IMR-90 (cell line): ENCODE measurements around the gene MGAT4A. TPM values are rescaled to one million over a fixed set of nuclear protein-coding genes. Genes with fewer than 3 reads are reported as not detected.

Source experiments
- ATAC-seq: fragments of 200-7000 bp; cut with Tn5 transposase; 2 replicates; pipeline ENCODE4 v1.9.1; 2020; ENCODE audit warnings: low read depth, mild to moderate bottlenecking, moderate library complexity
- BruUV-seq: library from RNA; stranded (reverse); fragments of 400-500 nt; replicated peaks from 2 replicates; lab custom pipeline; 2021; lab: Mats Ljungman, UMichigan
- CTCF ChIA-PET: fragments of 300-600 bp; formaldehyde crosslinking; extraction: SDS; loops from one replicate; lab custom pipeline; 2021; ENCODE audit warnings: antibody characterized with exemption; lab: Yijun Ruan, JAX
- POLR2A ChIA-PET: fragments of 300-600 bp; sonication (Branson Sonifier 250); formaldehyde crosslinking; loops from one replicate; lab custom pipeline; 2022; ENCODE audit warnings: antibody characterized with exemption; ENCODE audit not compliant: unreplicated experiment; lab: Charles Lee
- DNase-seq: peaks from one replicate; pipeline ENCODE4 v3.0.0; 2013
- H2AFZ ChIP-seq: replicated peaks from 2 replicates; pipeline ENCODE3; 2013; ENCODE audit warnings: low read length, mild to moderate bottlenecking; ENCODE audit not compliant: poor library complexity
- H2AK5ac ChIP-seq: 2 replicates; pipeline ENCODE4 v1.6.1; 2013; ENCODE audit warnings: low read depth, low read length, inconsistent platforms
- H2AK9ac ChIP-seq: replicated peaks from 2 replicates; pipeline ENCODE3; 2013; ENCODE audit warnings: mild to moderate bottlenecking, low read depth, low read length, moderate library complexity; ENCODE audit not compliant: poor library complexity
- H2BK120ac ChIP-seq: 2 replicates; pipeline ENCODE4 v1.6.1; 2013; ENCODE audit warnings: low read depth, low read length, inconsistent platforms
- H2BK15ac ChIP-seq: 3 replicates; pipeline ENCODE4 v1.6.1; 2013; ENCODE audit warnings: low read depth, low read length, inconsistent platforms
- H2BK20ac ChIP-seq: 2 replicates; pipeline ENCODE4 v1.6.1; 2013; ENCODE audit warnings: low read depth, mild to moderate bottlenecking, inconsistent platforms, low read length, moderate library complexity
- H2BK5ac ChIP-seq: 2 replicates; pipeline ENCODE4 v1.6.1; 2013; ENCODE audit warnings: mild to moderate bottlenecking, low read depth, low read length, inconsistent platforms; ENCODE audit not compliant: poor library complexity, severe bottlenecking
- H3K14ac ChIP-seq: replicated peaks from 2 replicates; pipeline ENCODE4 v1.6.1; 2013; ENCODE audit warnings: low read depth, low read length, inconsistent platforms
- H3K18ac ChIP-seq: 2 replicates; pipeline ENCODE4 v1.6.1; 2013; ENCODE audit warnings: low read depth, low read length, control low read depth
- H3K23ac ChIP-seq: 2 replicates; pipeline ENCODE4 v1.6.1; 2013; ENCODE audit warnings: low read depth, low read length, inconsistent platforms
- H3K27ac ChIP-seq: 2 replicates; pipeline ENCODE4 v1.5.1; 2013; ENCODE audit warnings: mild to moderate bottlenecking, control low read depth, low read length; ENCODE audit not compliant: insufficient read depth
- H3K27me3 ChIP-seq: 2 replicates; pipeline ENCODE4 v1.6.1; 2013; ENCODE audit warnings: low read length; ENCODE audit not compliant: control insufficient read depth, insufficient read depth
- H3K36me3 ChIP-seq: 2 replicates; pipeline ENCODE4 v1.6.1; 2013; ENCODE audit warnings: low read length, mixed read lengths; ENCODE audit not compliant: control insufficient read depth, insufficient read depth
- H3K4ac ChIP-seq: 2 replicates; pipeline ENCODE4 v1.6.1; 2013; ENCODE audit warnings: low read depth, low read length, inconsistent platforms
- H3K4me1 ChIP-seq: 2 replicates; pipeline ENCODE4 v1.6.1; 2013; ENCODE audit warnings: low read length, mixed read lengths; ENCODE audit not compliant: control insufficient read depth, insufficient read depth
- H3K4me2 ChIP-seq: 2 replicates; pipeline ENCODE4 v1.6.1; 2013; ENCODE audit warnings: low read depth, mild to moderate bottlenecking, control low read depth, low read length, moderate library complexity
- H3K4me3 ChIP-seq: 2 replicates; pipeline ENCODE4 v1.5.1; 2013; ENCODE audit warnings: low read depth, mild to moderate bottlenecking, control low read depth, low read length, moderate library complexity; ENCODE audit not compliant: insufficient read depth
- H3K56ac ChIP-seq: 2 replicates; pipeline ENCODE4 v1.6.1; 2013; ENCODE audit warnings: low read length, inconsistent platforms; ENCODE audit not compliant: insufficient read depth; ENCODE audit errors: extremely low read depth
- H3K79me1 ChIP-seq, 2 experiments: 2 replicates each; pipeline ENCODE4 v1.6.1; 2013; ENCODE audit warnings: low read length in 2 of 2, inconsistent platforms in 1 of 2, low read depth in 1 of 2
- H3K9ac ChIP-seq: 2 replicates; pipeline ENCODE4 v1.6.1; 2013; ENCODE audit warnings: low read depth, low read length, control low read depth
- H3K9me1 ChIP-seq: 2 replicates; pipeline ENCODE4 v1.6.1; 2013; ENCODE audit warnings: low read length, inconsistent platforms; ENCODE audit not compliant: insufficient read depth
- H3K9me3 ChIP-seq: 2 replicates; pipeline ENCODE4 v1.6.1; 2013; ENCODE audit warnings: low read length; ENCODE audit not compliant: control insufficient read depth, insufficient read depth
- H4K20me1 ChIP-seq: 2 replicates; pipeline ENCODE4 v1.6.1; 2013; ENCODE audit warnings: low read length, inconsistent platforms; ENCODE audit not compliant: insufficient read depth
- H4K5ac ChIP-seq: 2 replicates; pipeline ENCODE4 v1.6.1; 2013; ENCODE audit warnings: mild to moderate bottlenecking, low read depth, low read length, control low read depth
- H4K8ac ChIP-seq, 2 experiments: 2 replicates each; pipeline ENCODE4 v1.6.1; 2013; ENCODE audit warnings: low read depth in 2 of 2, low read length in 2 of 2, control low read depth in 1 of 2, inconsistent platforms in 1 of 2
- H4K91ac ChIP-seq: 2 replicates; pipeline ENCODE4 v1.6.1; 2013; ENCODE audit warnings: low read depth, low read length, inconsistent platforms; ENCODE audit not compliant: insufficient read depth
- MAZ ChIP-seq: IDR thresholded peaks from 2 replicates; pipeline ENCODE4 v1.6.1; 2012; ENCODE audit warnings: low read depth, mild to moderate bottlenecking, low read length, improper control_type of control experiment, moderate library complexity, borderline replicate concordance
- WGBS, 2 experiments: methylation state at CpG; one replicate each; pipeline versions ENCODE4 v1.1.5 to v1.1.7; 2013; ENCODE audit warnings: missing lambda C conversion rate in 2 of 2; ENCODE audit not compliant: insufficient read length in 1 of 2; ENCODE audit errors: extremely low coverage in 2 of 2; 5-methylcytosine and 5-hydroxymethylcytosine counted together
- dilution Hi-C: fragments of 300-500 bp; cut with HindIII; formaldehyde crosslinking; loops from one replicate; pipeline ENCODE4 v1.14.3; 2018; ENCODE audit warnings: low sequenced_read_pairs; ENCODE audit not compliant: unreplicated experiment
- in situ Hi-C: fragments of 300-500 bp; cut with MboI; formaldehyde crosslinking; loops from 3 replicates; pipeline ENCODE4 v1.14.3; 2019; ENCODE audit warnings: low sequenced_read_pairs, inconsistent platforms, mixed read lengths
- intact Hi-C: fragments of 100-400 bp; cut with micrococcal nuclease; formaldehyde crosslinking; loops from 2 replicates; pipeline ENCODE4 v1.10.0; 2022
- polyA plus RNA-seq, 3 experiments: library from polyadenylated mRNA; depleted of rRNA; stranded (reverse); fragments of >200 nt; gene quantifications; 2 replicates each; pipeline ENCODE4 v1.2.3, GENCODE V29; 2012; ENCODE audit warnings: low replicate concordance in 1 of 3
- total RNA-seq: library from RNA; depleted of rRNA; stranded (reverse); fragments of >200 nt; gene quantifications from 2 replicates; pipeline ENCODE4 v1.2.3, GENCODE V29; 2012

MGAT4A gene
- total and polyA plus RNA-seq, 2 of the 4 experiments (the other 2 are of a cell fraction) = under 0.01 TPM; not detected in 1

DNA sequence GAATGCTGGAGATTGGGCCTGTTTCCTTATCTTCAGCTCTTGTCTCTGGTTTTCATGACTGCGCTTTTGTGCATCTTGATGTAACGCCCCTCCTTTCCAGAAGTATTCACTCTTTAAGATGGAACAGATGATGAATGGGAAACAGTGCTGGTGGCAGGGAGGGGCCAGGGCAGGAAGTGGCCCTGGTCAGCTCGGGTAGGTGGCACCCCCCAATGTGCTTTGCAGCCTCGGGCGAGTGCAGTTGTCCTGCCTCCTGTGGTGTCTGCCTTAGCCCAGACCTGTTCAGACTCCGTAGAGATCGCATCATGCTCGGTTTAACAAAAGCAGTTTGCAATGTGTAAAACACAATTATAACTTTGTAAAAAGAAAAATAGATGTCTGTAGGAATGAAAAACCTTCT lies 17.0 kb upstream of the MGAT4A start:
- Histone ChIP-seq H3K9me3 (no peaks in the 10 kb centered on the region), H3K23ac (no peak overlapping the region), H4K8ac (no peak overlapping the region), H3K4me2 (no peak overlapping the region), H4K91ac (no peak overlapping the region), H2BK20ac (no peak overlapping the region), H3K27ac (no peak overlapping the region), H3K27me3 (peaks cover 6% of the 10 kb centered on the region; the same call in 1 of the 2 replicates), H3K9me1 (no peaks in the 10 kb centered on the region), H3K4me3 (no peak overlapping the region), H3K4ac (no peak overlapping the region), H4K20me1 (no peaks in the 10 kb centered on the region), H2AK9ac (no peak overlapping the region), H3K79me1 (no peaks in the 10 kb centered on the region), H3K9ac (no peak overlapping the region), H3K18ac (no peak overlapping the region), H3K56ac (no peak overlapping the region), H2AK5ac (no peak overlapping the region), H3K14ac (no peak overlapping the region), H2AFZ (no peak overlapping the region), H4K5ac (no peak overlapping the region), H2BK5ac (no peak overlapping the region), H2BK15ac (no peak overlapping the region), H3K36me3 (no peaks in the 10 kb centered on the region), H3K4me1 (no peaks in the 10 kb centered on the region), H2BK120ac (no peak overlapping the region)
- no TSS peak for BruUV-seq
- intact Hi-C loops = no loop called here
- ChIA-PET POLR2A (no interaction called here), CTCF (no interaction called here)
- TF ChIP-seq MAZ = no peak
- dilution Hi-C loops = no loop called here
- 20% methylated on average over 1 of the region's 8 CpGs; no CpG with 5 or more reads in 1 of the 2 experiments for WGBS, 2 experiments
- no peak for ATAC-seq
- in situ Hi-C loops = no loop called here
- DNase-seq = no peak
